ENCODE data around the gene ICAM5.
A peak's percentile ranks its signal among the peaks of the same experiment; 100 is the strongest.
"Not testable (repeated sequence)": the region's sequence is repeated elsewhere in the genome, so short reads cannot be mapped to it uniquely, and the experiment has no call there.

ICAM5 gene

DNA sequence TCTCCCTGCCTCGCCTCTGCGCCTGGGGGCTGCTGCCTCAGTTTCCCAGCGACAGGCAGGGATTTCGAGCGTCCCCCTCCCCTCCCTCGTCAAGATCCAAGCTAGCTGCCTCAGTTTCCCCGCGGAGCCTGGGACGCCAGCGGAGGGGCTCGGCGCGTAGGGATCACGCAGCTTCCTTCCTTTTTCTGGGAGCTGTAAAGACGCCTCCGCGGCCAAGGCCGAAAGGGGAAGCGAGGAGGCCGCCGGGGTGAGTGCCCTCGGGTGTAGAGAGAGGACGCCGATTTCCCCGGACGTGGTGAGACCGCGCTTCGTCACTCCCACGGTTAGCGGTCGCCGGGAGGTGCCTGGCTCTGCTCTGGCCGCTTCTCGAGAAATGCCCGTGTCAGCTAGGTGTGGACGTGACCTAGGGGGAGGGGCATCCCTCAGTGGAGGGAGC lies 19.6 kb upstream of the ICAM5 start:
- peak; percentile 59 for DNase-seq

GRCh38 chr19:10270616-10271394 lies 18.9 kb upstream of the ICAM5 start, which contains the start of gene ICAM1:
ICAM1 (plus strand) TSS chr19:10271120; CDS start chr19:10271160, 40 bp downstream.
- DNase-seq, result peak; percentile 72

GRCh38 chr19:10271543-10272086 lies 18.1 kb upstream of the ICAM5 start:
- DNase-seq, result no peak

DNA sequence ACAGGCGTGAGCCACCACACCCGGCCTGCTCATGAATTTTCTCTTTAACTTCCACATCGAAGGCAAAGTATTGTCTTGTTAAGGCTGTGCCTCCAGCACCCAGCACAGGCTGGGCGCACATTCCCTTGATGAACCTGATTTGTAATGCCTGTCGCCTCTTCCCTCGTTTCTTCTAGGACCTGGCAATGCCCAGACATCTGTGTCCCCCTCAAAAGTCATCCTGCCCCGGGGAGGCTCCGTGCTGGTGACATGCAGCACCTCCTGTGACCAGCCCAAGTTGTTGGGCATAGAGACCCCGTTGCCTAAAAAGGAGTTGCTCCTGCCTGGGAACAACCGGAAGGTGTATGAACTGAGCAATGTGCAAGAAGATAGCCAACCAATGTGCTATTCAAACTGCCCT lies 15.2 kb upstream of the ICAM5 start:
- DNase-seq, result no peak

GRCh38 chr19:10277795-10278589 lies 11.8 kb upstream of the ICAM5 start:
- no peak for DNase-seq

GRCh38 chr19:10278935-10279334 lies 10.8 kb upstream of the ICAM5 start:
- no peak for DNase-seq

GRCh38 chr19:10279737-10280442 lies 9.9 kb upstream of the ICAM5 start:
- DNase-seq, result no peak

GRCh38 chr19:10282043-10282442 lies 7.7 kb upstream of the ICAM5 start:
- DNase-seq, result not testable (repeated sequence)

GRCh38 chr19:10283301-10284064 lies 6.3 kb upstream of the ICAM5 start:
- no peak for DNase-seq

GRCh38 chr19:10284065-10284959 lies 5.4 kb upstream of the ICAM5 start:
- DNase-seq, result no peak

- DNase-seq, result no peak
Measured at GRCh38 chr19:10284960-10285278, 4.8 kb upstream of the ICAM5 start.

GRCh38 chr19:10285393-10285792 lies 4.4 kb upstream of the ICAM5 start:
- DNase-seq, result no peak

DNA sequence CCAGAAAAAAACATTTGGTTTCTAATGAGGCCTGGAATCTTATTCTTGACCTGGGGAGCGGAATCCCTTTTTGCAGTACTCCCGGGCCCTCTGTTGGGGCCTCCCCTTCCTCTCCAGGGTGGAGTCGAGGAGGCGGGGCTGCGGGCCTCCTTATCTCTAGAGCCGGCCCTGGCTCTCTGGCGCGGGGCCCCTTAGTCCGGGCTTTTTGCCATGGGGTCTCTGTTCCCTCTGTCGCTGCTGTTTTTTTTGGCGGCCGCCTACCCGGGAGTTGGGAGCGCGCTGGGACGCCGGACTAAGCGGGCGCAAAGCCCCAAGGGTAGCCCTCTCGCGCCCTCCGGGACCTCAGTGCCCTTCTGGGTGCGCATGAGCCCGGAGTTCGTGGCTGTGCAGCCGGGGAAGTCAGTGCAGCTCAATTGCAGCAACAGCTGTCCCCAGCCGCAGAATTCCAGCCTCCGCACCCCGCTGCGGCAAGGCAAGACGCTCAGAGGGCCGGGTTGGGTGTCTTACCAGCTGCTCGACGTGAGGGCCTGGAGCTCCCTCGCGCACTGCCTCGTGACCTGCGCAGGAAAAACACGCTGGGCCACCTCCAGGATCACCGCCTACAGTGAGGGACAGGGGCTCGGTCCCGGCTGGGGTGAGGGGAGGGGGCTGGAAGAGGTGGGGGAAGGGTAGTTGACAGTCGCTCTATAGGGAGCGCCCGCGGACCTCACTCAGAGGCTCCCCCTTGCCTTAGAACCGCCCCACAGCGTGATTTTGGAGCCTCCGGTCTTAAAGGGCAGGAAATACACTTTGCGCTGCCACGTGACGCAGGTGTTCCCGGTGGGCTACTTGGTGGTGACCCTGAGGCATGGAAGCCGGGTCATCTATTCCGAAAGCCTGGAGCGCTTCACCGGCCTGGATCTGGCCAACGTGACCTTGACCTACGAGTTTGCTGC lies 2.7 kb upstream of the ICAM5 start, which contains the start of gene ICAM4:
ICAM4 (plus strand) TSS at position 153 of the 935 bp plus-strand sequence; CDS start at position 211, 58 bp downstream.
- DNase-seq, result peak; percentile 39

DNA sequence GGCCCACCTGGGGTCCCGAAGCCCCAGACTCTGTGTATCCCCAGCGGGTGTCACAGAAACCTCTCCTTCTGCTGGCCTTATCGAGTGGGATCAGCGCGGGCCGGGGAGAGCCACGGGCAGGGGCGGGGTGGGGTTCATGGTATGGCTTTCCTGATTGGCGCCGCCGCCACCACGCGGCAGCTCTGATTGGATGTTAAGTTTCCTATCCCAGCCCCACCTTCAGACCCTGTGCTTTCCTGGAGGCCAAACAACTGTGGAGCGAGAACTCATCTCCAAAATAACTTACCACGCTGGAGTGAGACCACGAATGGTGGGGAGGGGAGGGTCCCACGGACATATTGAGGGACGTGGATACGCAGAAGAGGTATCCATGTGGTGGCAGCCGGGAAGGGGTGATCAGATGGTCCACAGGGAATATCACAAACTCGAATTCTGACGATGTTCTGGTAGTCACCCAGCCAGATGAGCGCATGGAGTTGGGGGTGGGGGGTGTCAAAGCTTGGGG lies 1.0 kb upstream of the ICAM5 start:
- peak; percentile 49 for DNase-seq

DNA sequence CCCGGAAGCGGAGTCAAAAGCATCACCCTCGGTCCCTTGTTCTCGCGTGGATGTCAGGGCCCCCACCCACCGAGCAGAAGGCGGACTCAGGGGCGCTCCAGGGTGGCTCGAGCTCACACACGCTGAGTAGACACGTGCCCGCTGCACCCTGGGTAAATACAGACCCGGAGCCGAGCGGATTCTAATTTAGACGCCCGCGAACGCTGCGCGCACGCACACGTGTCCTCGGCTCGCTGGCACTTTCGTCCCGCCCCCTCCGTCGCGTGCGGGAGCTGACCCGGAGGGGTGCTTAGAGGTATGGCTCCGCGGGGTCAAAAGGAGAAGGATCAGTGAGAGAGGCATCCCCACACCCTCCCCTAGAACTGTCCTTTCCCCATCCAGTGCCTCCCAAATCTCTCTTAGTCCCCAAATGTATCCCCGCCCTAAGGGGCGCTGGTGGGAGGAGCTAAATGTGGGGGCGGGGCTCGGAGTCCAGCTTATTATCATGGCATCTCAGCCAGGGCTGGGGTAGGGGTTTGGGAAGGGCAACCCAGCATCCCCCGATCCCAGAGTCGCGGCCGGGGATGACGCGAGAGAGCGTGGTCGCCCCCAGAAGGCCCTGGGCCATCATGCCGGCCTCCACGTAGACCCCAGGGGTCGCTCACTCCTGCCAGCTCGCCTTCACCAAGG lies 451 bp upstream of the ICAM5 start:
- peak; percentile 72 for DNase-seq

DNA sequence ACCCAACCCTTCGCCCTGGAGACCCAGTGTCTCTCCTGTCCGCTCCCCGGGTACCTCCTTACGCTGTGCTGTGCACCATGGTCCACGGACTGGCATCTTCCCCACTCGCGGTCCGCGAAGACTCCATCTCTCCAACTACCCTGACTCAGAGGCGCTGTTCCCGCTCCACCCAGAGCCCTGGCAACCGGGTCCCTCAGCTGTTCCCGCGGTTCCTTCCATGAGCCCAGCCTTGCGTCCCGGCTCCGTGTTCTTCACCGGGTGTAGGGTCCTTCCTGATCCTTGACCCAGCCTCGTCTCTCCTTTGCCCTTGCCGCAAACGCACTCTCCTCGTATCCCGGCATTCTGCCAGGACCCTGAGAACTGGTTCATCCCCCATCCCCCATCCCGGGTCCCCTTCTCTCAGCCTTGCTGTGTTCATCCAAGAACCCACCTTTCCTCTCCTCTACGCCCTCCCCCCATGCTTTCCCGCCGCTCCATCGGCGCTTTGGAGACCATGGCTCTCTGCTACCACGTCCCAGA lies 664 bp downstream of the ICAM5 start:
- DNase-seq, result peak; percentile 21

DNA sequence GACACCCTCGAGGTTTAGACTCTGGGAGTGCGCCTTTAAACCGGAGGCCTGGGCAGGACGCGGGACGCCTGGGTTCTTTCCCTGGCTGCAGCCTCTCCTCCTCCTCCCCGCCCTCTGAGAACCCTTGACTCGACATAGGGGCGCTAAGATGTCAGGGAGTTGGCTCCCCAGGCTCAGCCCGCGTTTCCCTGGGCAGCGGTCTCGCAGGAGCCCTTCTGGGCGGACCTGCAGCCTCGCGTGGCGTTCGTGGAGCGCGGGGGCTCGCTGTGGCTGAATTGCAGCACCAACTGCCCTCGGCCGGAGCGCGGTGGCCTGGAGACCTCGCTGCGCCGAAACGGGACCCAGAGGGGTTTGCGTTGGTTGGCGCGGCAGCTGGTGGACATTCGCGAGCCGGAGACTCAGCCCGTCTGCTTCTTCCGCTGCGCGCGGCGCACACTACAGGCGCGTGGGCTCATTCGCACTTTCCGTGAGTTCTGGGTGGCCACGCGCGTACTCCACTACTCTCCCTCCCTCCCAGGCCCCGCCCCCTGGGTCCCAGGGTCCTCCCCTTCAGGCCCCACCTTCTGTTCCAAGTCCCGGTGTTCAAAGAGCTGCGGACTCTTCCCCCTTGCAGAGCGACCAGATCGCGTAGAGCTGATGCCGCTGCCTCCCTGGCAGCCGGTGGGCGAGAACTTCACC lies 1.3 kb downstream of the ICAM5 start:
- peak; percentile 60 for DNase-seq

- DNase-seq, result no peak
Measured at GRCh38 chr19:10291554-10292205, 1.9 kb downstream of the ICAM5 start.

All from stimulated activated CD4-positive, alpha-beta T cell treated with anti-CD3 and anti-CD28 coated beads, Interleukin-4, amount 100 ng/mL, for 1 hour (primary cell).